WTC11 (cell line): ENCODE measurements around the gene IMMP1L.

Source experiments
- ATF3 ChIP-seq: sonication (generic); formaldehyde crosslinking; conservative IDR thresholded peaks from 2 replicates; pipeline ENCODE4 v1.8.1; 2022; ENCODE audit warnings: mild to moderate bottlenecking, missing genetic modification reagents
- ELF4 ChIP-seq: sonication (generic); formaldehyde crosslinking; IDR thresholded peaks from 2 replicates; pipeline ENCODE4 v1.8.1; 2022; ENCODE audit warnings: low read depth, mild to moderate bottlenecking, moderate library complexity, missing genetic modification reagents
- ESRRA ChIP-seq: sonication (generic); formaldehyde crosslinking; IDR thresholded peaks from 2 replicates; pipeline ENCODE4 v1.8.1; 2022; ENCODE audit warnings: mild to moderate bottlenecking, missing genetic modification reagents, borderline replicate concordance
- ETV6 ChIP-seq: sonication (generic); formaldehyde crosslinking; IDR thresholded peaks from 2 replicates; pipeline ENCODE4 v1.8.1; 2022; ENCODE audit warnings: mild to moderate bottlenecking, missing genetic modification reagents
- FOXJ3 ChIP-seq: sonication (generic); formaldehyde crosslinking; IDR thresholded peaks from 2 replicates; pipeline ENCODE4 v1.9.0; 2021; ENCODE audit warnings: missing genetic modification reagents, mild to moderate bottlenecking, borderline replicate concordance
- IRF1 ChIP-seq: sonication (generic); formaldehyde crosslinking; IDR thresholded peaks from 2 replicates; pipeline ENCODE4 v1.8.0; 2023; ENCODE audit warnings: missing genetic modification reagents
- MAX ChIP-seq: sonication (generic); formaldehyde crosslinking; IDR thresholded peaks from 2 replicates; pipeline ENCODE4 v1.8.0; 2022; ENCODE audit warnings: mild to moderate bottlenecking, missing genetic modification reagents
- MLX ChIP-seq: sonication (generic); formaldehyde crosslinking; IDR thresholded peaks from 2 replicates; pipeline ENCODE4 v1.8.1; 2023; ENCODE audit warnings: mild to moderate bottlenecking, missing genetic modification reagents, moderate library complexity
- NFYB ChIP-seq: sonication (generic); formaldehyde crosslinking; conservative IDR thresholded peaks from 2 replicates; pipeline ENCODE4 v1.8.0; 2022; ENCODE audit warnings: low read depth, missing genetic modification reagents
- TCF7 ChIP-seq: sonication (generic); formaldehyde crosslinking; IDR thresholded peaks from 2 replicates; pipeline ENCODE4 v1.8.0; 2022; ENCODE audit warnings: mild to moderate bottlenecking, low read depth, missing genetic modification reagents, moderate library complexity
- TEAD1 ChIP-seq: sonication (generic); formaldehyde crosslinking; IDR thresholded peaks from 2 replicates; pipeline ENCODE4 v1.8.0; 2022; ENCODE audit warnings: mild to moderate bottlenecking, missing genetic modification reagents
- ZNF671 ChIP-seq: fragments of 250-450 bp; sonication (Bioruptor Pico); IDR thresholded peaks from 2 replicates; pipeline ENCODE4 v1.8.0; 2021; ENCODE audit warnings: mild to moderate bottlenecking
- TF ChIP-seq, protein P1 (sequence below): fragments of 200-600 bp; IDR thresholded peaks from 2 replicates; pipeline ENCODE4 v1.8.0; 2022; ENCODE audit warnings: antibody characterized with exemption
- TF ChIP-seq, protein P2 (sequence below): sonication (generic); formaldehyde crosslinking; IDR thresholded peaks from 2 replicates; pipeline ENCODE4 v1.8.1; 2023; ENCODE audit warnings: mild to moderate bottlenecking, moderate library complexity, missing genetic modification reagents

DNA sequence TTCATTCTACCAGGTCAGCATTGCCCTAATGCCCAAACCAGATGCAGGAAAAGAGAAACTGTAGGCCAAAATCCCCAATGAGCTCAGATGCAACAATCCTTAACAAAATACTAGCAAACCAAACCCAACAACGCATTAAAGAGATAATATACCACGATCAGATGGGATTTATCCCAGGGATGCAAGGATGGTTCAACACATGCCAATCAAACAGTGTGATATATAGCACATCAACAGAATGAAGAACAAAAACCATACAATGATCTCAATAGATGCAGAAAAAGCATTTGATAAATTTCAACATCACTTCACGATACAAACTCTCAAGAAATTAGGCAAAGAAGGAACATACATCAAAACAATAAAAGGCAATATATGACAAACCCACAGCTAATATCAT lies 45.0 kb downstream of the IMMP1L start:
- TF ChIP-seq, protein P1, sequence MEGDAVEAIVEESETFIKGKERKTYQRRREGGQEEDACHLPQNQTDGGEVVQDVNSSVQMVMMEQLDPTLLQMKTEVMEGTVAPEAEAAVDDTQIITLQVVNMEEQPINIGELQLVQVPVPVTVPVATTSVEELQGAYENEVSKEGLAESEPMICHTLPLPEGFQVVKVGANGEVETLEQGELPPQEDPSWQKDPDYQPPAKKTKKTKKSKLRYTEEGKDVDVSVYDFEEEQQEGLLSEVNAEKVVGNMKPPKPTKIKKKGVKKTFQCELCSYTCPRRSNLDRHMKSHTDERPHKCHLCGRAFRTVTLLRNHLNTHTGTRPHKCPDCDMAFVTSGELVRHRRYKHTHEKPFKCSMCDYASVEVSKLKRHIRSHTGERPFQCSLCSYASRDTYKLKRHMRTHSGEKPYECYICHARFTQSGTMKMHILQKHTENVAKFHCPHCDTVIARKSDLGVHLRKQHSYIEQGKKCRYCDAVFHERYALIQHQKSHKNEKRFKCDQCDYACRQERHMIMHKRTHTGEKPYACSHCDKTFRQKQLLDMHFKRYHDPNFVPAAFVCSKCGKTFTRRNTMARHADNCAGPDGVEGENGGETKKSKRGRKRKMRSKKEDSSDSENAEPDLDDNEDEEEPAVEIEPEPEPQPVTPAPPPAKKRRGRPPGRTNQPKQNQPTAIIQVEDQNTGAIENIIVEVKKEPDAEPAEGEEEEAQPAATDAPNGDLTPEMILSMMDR: no peak
- TF ChIP-seq MLX (CRISPR knock-in tag) (no peak), TCF7 (CRISPR knock-in tag) (no peak), ELF4 (no peak), ATF3 (no peak), MAX (CRISPR knock-in tag) (no peak), ETV6 (no peak), FOXJ3 (no peak), TEAD1 (CRISPR knock-in tag) (no peak), IRF1 (CRISPR knock-in tag) (no peak), NFYB (CRISPR knock-in tag) (no peak), ZNF671 (no peak), ESRRA (CRISPR knock-in tag) (no peak)
- TF ChIP-seq, protein P2, sequence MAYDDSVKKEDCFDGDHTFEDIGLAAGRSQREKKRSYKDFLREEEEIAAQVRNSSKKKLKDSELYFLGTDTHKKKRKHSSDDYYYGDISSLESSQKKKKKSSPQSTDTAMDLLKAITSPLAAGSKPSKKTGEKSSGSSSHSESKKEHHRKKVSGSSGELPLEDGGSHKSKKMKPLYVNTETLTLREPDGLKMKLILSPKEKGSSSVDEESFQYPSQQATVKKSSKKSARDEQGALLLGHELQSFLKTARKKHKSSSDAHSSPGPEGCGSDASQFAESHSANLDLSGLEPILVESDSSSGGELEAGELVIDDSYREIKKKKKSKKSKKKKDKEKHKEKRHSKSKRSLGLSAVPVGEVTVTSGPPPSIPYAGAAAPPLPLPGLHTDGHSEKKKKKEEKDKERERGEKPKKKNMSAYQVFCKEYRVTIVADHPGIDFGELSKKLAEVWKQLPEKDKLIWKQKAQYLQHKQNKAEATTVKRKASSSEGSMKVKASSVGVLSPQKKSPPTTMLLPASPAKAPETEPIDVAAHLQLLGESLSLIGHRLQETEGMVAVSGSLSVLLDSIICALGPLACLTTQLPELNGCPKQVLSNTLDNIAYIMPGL: no peak
